GM21619 (cell line): ENCODE results near the gene COPS7B.

Experiments used
- ATAC-seq: cut with Tn5 transposase; IDR thresholded peaks from one replicate; pipeline ENCODE4 v1.9.1; 2021; ENCODE audit not compliant: unreplicated experiment

The COPS7B gene

DNA sequence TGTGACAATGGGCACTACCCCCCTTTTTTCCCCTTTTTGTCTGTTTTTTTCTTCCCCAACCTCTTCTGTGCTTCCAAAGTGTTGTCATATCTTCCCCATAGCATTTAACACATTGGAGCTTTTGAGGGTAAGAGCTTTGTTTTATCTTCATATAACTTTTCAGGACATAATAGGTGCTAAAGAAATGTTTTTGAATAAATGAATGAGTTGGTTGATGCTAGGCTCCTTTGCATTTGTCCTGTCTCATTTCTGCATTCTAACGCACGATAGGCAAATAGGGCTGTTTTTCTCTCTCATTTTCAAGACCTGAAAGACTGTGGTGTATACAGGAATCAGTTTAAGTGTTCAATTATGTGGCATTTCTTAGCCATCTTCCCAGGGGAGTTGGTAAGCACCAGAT is 832 bp upstream of the COPS7B start:
- no peak for ATAC-seq

DNA sequence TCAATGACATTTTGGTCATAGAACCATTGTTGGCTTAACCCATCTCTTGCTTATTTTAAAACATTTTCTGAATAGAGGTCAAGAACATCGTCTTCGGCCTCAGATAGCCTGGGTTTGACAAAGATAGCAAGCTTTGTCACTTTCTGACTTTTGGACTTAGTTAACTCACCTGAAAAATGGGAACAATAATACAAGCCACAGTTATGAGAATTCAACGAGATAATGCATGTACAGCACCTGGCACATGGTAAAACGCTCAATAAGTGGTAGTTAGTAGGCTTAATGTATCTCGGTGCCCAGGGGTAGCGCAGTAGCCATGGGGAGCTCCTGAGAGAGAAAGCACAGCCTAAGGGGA is 446 bp upstream of the COPS7B start:
- ATAC-seq: peak; percentile 3

DNA sequence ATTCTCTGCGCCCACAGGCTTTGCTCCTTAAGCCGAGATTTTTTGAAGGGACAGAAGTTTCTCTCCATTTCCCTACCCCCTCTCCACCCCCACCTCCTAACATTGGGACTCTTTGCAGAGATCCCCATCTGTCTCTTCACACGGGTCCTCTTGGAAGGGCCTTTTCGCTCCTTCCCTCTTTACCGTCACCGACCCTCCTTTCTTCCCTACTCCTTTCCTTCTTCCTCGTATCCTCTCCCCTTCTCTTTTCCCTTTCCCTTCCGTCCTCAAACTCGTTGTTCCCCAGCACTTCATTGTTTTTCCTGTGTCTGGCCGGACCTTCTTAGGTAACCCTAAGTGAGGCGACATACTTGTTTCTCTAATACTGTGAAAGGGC is 660 bp downstream of the COPS7B start:
- no peak for ATAC-seq

DNA sequence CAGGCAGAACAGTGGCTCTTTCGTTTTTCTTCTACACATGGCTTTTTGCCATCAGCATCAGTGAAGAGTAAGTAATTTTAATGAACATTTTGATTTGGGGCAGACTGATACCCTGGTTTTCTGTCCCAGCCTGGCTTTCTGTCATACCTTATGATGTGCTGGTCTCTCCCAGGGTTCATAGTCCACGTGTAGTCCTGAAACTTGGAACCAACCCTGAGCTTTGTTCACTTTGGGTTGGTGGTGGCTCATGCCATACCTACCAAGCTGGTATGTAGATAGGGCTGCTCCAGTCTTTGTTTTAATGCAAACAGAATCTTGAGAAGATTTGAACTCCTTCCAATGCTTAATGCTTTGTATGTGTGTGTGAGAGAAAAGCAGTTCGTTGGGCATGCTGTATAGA is 4.9 kb downstream of the COPS7B start:
- no peak for ATAC-seq

DNA sequence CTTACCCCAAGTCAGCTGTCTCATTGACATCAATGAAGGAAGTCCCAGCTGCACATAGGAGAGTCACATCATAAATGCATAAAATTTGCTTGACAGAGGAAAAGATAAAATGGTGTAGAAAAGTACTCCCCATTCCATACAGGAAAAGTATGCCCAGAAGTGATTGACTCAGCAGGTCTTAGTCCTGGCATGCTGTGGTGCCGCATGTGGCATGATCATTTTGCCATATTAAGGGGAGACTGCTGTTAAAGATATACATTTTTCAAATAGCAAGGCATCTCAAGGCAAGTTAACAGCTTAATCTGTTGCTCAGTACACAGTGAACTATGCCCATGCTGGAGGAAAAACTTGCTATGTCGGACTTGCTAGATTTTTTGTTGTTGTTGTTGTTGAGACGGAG is 8.1 kb downstream of the COPS7B start:
- ATAC-seq: no peak

DNA sequence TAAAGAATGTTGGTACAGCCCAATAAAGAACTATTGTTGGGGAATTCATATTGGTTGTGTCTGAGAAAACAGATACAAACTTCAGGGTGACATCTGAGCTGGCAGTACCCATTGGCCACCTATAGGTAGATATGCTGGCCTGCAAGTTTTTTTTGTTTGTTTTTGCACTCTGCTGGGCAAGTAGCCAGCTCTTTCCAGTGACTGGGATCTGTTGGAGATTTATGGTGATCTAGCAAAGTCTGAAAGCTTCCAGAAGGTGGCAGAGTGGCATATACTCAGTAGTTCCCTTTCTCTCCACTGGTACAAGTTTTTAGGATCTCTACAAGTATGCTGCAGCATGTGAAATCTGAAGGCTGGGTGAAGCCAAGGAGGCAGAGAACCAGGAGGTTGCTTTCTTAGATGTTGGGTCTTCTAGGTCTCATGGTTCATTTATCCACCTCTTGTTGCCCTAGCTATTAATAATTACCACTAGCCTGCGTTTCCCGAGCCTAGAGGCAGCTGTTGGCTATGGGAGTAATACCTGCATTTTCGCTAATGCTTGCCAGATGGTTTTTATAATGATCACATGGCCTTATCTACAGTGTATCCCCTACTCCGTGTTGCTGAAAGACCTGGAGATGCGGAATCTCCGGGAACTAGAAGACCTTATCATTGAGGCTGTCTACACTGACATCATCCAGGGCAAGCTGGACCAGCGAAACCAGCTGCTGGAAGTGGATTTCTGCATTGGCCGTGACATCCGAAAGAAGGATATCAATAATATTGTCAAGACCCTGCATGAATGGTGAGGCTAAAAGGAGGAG is 9.5 kb downstream of the COPS7B start:
- ATAC-seq: no peak

DNA sequence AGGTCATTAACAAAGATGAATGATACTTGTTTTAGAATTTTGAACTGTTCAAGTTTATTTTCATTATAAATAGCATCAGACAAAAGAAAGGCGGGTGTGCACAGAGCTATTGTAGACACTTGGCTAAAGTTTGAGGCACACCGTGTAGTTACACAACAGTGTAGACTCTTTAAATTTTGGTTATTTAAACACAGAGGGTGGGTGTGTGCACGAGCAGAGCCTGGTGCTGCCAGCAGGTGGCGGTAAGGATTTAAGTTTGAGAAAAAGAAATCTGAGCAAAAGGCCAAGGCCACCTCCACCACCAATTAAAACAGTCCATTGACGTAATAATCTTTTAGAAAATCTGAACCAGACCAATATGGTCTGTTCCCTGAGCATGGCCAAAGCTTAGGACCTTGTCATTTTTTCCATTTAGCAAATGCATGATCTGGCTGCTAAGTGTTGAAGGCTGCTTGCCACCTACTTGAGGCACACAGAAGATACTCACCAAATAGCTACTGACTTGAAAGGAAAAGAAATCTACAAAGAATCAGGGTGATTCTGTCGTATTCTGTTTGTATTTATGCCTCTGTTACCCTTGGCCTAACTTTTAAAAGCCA is 14.3 kb downstream of the COPS7B start:
- ATAC-seq: no peak

DNA sequence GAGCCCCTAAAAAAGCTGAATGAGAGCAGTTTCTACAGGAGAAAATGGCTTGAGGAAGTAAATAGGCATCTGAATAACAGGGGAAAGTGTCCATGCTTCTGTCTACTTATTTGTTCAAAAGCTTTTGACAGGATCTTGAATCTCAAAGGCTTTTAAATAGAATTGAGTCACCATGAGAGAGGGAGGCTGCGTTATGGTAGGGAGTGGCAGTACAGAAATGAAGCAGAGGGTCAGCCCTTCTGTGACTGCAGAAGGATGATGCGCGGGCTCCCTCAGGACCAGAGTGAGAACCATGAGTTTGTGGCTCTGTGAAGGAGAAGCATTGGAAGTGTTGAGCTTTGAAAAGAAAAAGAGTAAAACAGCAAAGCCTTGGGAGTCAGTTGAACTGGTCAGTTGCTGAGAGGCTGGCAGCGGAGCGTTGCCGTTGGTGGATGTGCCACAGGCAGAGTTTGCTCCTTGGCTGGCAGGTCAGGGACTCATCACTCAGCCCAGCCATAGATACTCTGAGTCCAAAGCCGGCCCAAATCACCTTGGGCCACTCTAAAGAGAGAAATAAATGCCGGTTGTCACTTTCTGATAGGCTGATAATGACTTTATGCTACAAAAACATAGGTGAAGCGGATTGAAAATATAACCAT is 17.4 kb downstream of the COPS7B start:
- no peak for ATAC-seq

GRCh38 chr2:231807020-231807419 is 20.8 kb downstream of the COPS7B start:
- ATAC-seq: no peak

- no peak for ATAC-seq
These were observed 24.7 kb downstream of the COPS7B start for GRCh38 chr2:231810905-231811304.

GRCh38 chr2:231816327-231817026 is 30.2 kb downstream of the COPS7B start:
- no peak for ATAC-seq

- no peak for ATAC-seq
These were observed 33.3 kb downstream of the COPS7B start for GRCh38 chr2:231819447-231820042.

DNA sequence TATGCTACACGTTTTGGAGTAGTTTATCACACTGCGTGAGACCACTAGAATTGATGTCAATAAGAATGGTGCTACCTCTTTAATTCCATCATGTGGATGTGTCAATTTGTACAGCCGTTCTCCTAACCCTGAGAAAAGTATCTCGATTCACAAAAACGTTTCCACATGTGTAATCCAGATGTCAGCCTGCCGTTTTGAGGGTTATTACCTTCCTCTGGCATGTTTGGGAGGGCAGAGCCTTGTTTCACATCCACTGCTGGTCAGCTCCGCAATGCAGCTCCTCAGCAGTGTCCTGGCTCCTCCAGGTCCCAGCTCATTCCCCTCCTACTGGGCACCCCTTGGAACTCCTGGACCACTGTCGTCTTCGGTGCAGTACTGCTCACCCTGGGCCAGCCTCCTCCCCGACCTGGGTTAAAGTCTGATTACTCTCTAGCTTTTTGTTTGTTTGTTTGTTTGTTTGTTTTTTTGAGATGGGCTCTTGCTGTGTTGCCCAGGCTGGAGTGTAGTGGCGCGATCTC is 34.6 kb downstream of the COPS7B start:
- ATAC-seq: no peak

DNA sequence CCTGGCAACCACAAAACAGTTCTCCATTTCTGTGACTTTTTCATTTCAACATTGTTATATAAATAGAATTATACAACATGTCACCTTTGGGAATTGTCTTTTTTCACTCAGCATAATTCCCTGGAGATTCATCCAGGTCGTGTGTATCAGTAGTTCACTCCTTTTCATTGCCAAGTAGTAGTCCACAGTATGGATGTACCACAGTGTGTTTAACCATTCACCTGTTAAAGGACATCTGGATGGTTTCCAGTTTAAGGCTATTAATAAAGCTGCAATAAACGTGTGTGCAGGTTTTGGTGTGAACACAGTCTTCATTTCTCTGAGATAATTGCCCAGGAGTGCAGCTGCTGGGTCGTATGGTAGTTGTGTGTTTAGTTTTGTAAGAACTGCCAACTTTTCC is 35.7 kb downstream of the COPS7B start:
- ATAC-seq: no peak

DNA sequence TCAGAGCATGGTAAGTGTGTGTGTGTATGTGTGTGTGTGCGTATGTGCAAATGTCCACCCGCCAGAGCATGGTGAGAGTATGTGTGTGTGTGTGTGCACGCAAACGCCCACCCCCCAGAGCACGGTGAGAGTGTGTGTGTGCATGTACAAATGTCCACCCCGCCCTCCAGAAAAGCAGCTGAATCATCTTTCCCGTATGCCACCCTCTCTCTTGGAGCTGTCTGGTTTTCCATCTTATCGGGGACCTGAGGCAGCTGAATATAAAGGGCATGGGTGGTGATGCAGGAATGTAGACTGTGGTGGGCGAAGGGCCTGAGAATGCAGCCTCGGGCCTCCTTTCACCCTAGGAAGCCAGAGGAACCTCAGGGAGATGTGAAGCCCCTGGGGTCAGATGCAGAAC is 66.9 kb downstream of the COPS7B start:
- ATAC-seq: no peak

- no peak for ATAC-seq
These were observed 68.4 kb downstream of the COPS7B start for GRCh38 chr2:231854616-231855125.

- ATAC-seq: no peak
These were observed 70.7 kb downstream of the COPS7B start for GRCh38 chr2:231856959-231857358.
